GM19463 (cell line): ENCODE data around the gene POLD1.
A peak's percentile ranks its signal among the peaks of the same experiment; 100 is the strongest.
"Not testable (repeated sequence)": the region's sequence is repeated elsewhere in the genome, so short reads cannot be mapped to it uniquely, and the experiment has no call there.

Source experiments
- ATAC-seq: cut with Tn5 transposase; IDR thresholded peaks from one replicate; pipeline ENCODE4 v1.9.1; 2021; ENCODE audit warnings: mild to moderate bottlenecking, moderate library complexity; ENCODE audit not compliant: unreplicated experiment

Gene POLD1

GRCh38 chr19:50390295-50390694 lies 6.1 kb downstream of the POLD1 start:
- not testable (repeated sequence) for ATAC-seq

- ATAC-seq, result not testable (repeated sequence)
Observed at GRCh38 chr19:50390952-50391351, 6.8 kb downstream of the POLD1 start.

GRCh38 chr19:50392759-50393158 lies 8.6 kb downstream of the POLD1 start:
- ATAC-seq, result no peak

- ATAC-seq, result no peak
Observed at GRCh38 chr19:50393589-50393988, 9.4 kb downstream of the POLD1 start.

- ATAC-seq, result no peak
Observed at GRCh38 chr19:50394017-50394416, 9.9 kb downstream of the POLD1 start.

GRCh38 chr19:50398675-50399367 lies 14.7 kb downstream of the POLD1 start:
- no peak for ATAC-seq

- ATAC-seq, result no peak
Observed at GRCh38 chr19:50399368-50399745, 15.2 kb downstream of the POLD1 start.

- ATAC-seq, result no peak
Observed at GRCh38 chr19:50401605-50402450, 17.7 kb downstream of the POLD1 start.

GRCh38 chr19:50402544-50403301 lies 18.6 kb downstream of the POLD1 start:
- ATAC-seq, result no peak

- no peak for ATAC-seq
Observed at GRCh38 chr19:50406156-50406820, 22.1 kb downstream of the POLD1 start.

- ATAC-seq, result no peak
Observed at GRCh38 chr19:50406829-50407228, 22.7 kb downstream of the POLD1 start.

- ATAC-seq, result no peak
Observed at GRCh38 chr19:50409347-50409746, 25.2 kb downstream of the POLD1 start.

GRCh38 chr19:50410109-50410508 lies 26.0 kb downstream of the POLD1 start:
- no peak for ATAC-seq

GRCh38 chr19:50412419-50412818 lies 28.3 kb downstream of the POLD1 start:
- ATAC-seq, result no peak

GRCh38 chr19:50413096-50413495 lies 28.9 kb downstream of the POLD1 start:
- ATAC-seq, result no peak

GRCh38 chr19:50413531-50413930 lies 29.4 kb downstream of the POLD1 start:
- ATAC-seq, result no peak

GRCh38 chr19:50414864-50415660 lies 30.9 kb downstream of the POLD1 start:
- ATAC-seq, result no peak

GRCh38 chr19:50415661-50416033 lies 31.5 kb downstream of the POLD1 start:
- peak; percentile 44 for ATAC-seq

GRCh38 chr19:50416034-50416977 lies 32.2 kb downstream of the POLD1 start:
- no peak for ATAC-seq
